ENCODE measurements around the gene CFAP70. TPM values are rescaled to one million over a fixed set of nuclear protein-coding genes. Genes with fewer than 3 reads are reported as not detected.

CFAP70 gene
- total and polyA plus RNA-seq, 5 experiments from 2014 or later = 0.31 to 9.0 (median 0.50) TPM

DNA sequence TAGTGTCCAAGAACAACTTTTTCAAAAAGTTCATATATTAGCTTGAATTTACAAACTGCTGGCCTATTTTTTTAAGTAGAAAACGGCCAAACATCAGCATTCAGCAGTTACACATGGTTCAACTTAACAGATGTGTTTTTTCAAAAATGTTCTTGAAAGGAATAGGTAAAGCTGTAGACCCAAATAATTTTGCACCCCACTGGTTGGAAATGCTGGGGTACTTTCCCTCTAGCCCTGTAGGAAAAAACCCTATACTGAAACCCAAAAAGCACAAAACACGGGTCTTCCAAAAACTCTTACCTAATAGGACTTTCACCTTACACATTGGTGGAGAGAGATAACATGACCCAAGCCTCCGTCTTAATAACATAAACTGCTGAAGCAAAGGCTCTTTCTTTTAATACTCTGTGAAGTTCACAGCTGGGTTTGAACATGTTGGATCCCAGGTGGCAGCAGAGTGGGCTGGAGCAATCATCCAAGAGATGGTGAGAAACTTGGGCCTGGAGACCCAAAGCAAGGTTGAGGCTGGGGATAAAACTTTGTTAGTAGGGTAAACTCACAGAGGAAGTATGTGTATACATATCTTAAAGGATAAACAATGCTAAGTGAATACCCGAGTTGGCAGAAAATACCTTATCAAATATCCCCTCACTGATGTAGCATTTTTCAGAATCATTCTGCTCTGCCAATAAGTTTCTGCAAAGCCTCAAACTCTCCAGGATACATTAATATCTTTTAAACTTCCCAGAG lies 111.0 kb downstream of the CFAP70 start:
- POLR2A ChIA-PET = interaction anchor here (0.9 to 2.5 kb wide), 10 partner anchors 8 to 378 kb away, joined by 3 to 16 read pairs (median 5); partner anchors contain the start of genes ANXA7, CFAP70, ECD and FAM149B1
- H3K9me3 Mint-ChIP-seq = no peaks in the 10 kb centered on the region
- no peak for DNase-seq

GRCh38 chr10:73246646-73247508 lies 111.8 kb downstream of the CFAP70 start, which contains the start of gene DNAJC9:
TSS of gene DNAJC9 (minus strand) at chr10:73247255. CDS start at chr10:73247189, 66 bp downstream.
- Mint-ChIP-seq H3K36me3 (peaks cover 0 to 63% (median 15%) of the 10 kb centered on the region in 3 donors), H3K27ac (peak within 1 kb of the TSS; percentile 91 to 98 (median 96)), H3K4me3 (peak within 1 kb of the TSS; percentile 91 to 98 (median 95)), H3K4me1 (peaks cover 11 to 71% (median 50%) of the 10 kb centered on the region in 4 donors), H3K27me3 (no peaks in the 10 kb centered on the region), H3K9me3 (no peaks in the 10 kb centered on the region)
- ATAC-seq (peak; percentile 89 to 91), DNase-seq (peak; percentile 93 to 97 (median 96))
- POLR2A ChIA-PET = interaction anchor here (0.7 to 2.5 kb wide), 11 partner anchors 8 to 379 kb away, joined by 3 to 16 read pairs (median 4); partner anchors contain the start of genes ANXA7, CFAP70, ECD and FAM149B1

More for the DNA sequence above, 111.0 kb downstream of the CFAP70 start:
- H3K4me1 Mint-ChIP-seq = peaks cover 11 to 78% (median 54%) of the 10 kb centered on the region in 4 donors
- no peak for ATAC-seq
- H3K27me3 Mint-ChIP-seq = no peaks in the 10 kb centered on the region
- peak overlapping the region; percentile 91 to 98 (median 96) for H3K27ac Mint-ChIP-seq
- H3K36me3 Mint-ChIP-seq = peaks cover 0 to 57% (median 15%) of the 10 kb centered on the region in 3 donors
- peak overlapping the region; percentile 91 to 98 (median 95) for H3K4me3 Mint-ChIP-seq

DNA sequence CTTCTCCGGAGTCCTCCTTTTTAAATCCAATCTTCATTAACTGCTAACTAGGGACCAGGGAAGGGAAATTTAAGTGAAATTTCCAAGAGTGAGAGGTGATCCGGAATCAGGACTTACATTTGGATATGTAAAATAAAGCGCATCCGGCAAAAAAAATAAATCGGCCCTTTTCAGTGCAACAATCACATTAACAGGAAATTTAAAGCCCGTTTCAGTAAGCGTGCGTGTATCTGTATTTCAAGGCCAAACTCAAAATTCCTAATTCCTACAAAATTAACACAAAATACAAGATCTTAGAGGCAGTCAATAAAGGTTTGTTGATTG lies 112.4 kb downstream of the CFAP70 start:
- Mint-ChIP-seq H3K36me3 (peaks cover 0 to 68% (median 15%) of the 10 kb centered on the region in 3 donors), H3K27ac (peak overlapping the region; percentile 91 to 98 (median 96)), H3K4me1 (peaks cover 11 to 66% (median 46%) of the 10 kb centered on the region in 4 donors), H3K27me3 (no peaks in the 10 kb centered on the region), H3K9me3 (no peaks in the 10 kb centered on the region), H3K4me3 (peak overlapping the region; percentile 91 to 98 (median 95))
- DNase-seq (no peak), ATAC-seq (no peak)
- POLR2A ChIA-PET = interaction anchor here (1.1 to 2.5 kb wide), 6 partner anchors 78 to 253 kb away, joined by 3 to 16 read pairs (median 10); partner anchors contain the start of genes ANXA7, CFAP70, ECD and FAM149B1

DNA sequence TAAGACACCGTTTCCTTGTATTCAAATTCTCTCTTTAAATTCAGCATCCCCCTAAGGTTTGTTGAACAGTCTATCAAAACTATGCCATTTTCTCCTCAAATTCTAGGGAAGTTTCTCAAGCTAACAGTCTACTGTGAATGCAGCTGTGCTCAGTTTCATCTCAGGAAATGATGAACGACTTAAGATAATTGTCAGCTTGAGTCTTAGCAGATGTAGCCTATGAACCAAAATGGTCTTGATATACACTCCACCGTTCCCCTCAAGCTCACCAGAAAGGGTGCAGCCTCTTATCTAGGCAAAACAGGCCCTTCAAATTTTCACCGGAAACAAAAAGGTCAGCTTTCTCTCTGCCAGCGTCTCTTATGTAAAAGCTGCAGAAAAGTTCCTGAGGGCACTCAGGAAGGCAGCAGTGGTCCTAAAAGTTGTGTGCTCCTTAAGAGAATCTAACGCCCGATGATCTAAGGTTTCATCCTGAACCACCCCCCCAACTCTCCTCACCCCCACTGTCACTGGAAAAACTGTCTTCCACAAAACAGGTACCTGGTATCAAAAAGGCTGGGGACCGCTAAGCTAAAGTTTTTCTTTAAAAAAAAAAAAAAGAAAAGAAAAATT lies 113.7 kb downstream of the CFAP70 start:
- H3K4me3 Mint-ChIP-seq = peak overlapping the region in 6 of 10 donors; percentile 4 to 95 (median 26)
- no peak for ATAC-seq
- peak overlapping the region in 8 of 10 donors; percentile 3 to 94 (median 57) for H3K27ac Mint-ChIP-seq
- no peaks in the 10 kb centered on the region for H3K9me3 Mint-ChIP-seq
- DNase-seq = no peak
- H3K4me1 Mint-ChIP-seq = peaks cover 7 to 55% (median 35%) of the 10 kb centered on the region in 4 donors
- peaks cover 0 to 69% (median 7%) of the 10 kb centered on the region in 3 donors for H3K36me3 Mint-ChIP-seq
- no peaks in the 10 kb centered on the region for H3K27me3 Mint-ChIP-seq
- POLR2A ChIA-PET = interaction anchor here (0.6 kb wide), 2 partner anchors 41 to 204 kb away, joined by 4 to 5 read pairs; no protein-coding TSS in a partner anchor

GRCh38 chr10:73239908-73240307 lies 118.8 kb downstream of the CFAP70 start:
- no peaks in the 10 kb centered on the region for H3K27me3 Mint-ChIP-seq
- peak overlapping the region in 1 of 10 donors; percentile 53 for H3K27ac Mint-ChIP-seq
- ATAC-seq (no peak), DNase-seq (no peak)
- peaks cover 1 to 16% (median 10%) of the 10 kb centered on the region in 4 donors for H3K4me1 Mint-ChIP-seq
- peaks cover 0 to 73% (median 3%) of the 10 kb centered on the region in 3 donors for H3K36me3 Mint-ChIP-seq
- no peak overlapping the region for H3K4me3 Mint-ChIP-seq
- POLR2A ChIA-PET = interaction anchor here (0.6 kb wide), 1 partner anchor 144 kb away, joined by 3 read pairs; no protein-coding TSS in a partner anchor
- no peaks in the 10 kb centered on the region for H3K9me3 Mint-ChIP-seq

DNA sequence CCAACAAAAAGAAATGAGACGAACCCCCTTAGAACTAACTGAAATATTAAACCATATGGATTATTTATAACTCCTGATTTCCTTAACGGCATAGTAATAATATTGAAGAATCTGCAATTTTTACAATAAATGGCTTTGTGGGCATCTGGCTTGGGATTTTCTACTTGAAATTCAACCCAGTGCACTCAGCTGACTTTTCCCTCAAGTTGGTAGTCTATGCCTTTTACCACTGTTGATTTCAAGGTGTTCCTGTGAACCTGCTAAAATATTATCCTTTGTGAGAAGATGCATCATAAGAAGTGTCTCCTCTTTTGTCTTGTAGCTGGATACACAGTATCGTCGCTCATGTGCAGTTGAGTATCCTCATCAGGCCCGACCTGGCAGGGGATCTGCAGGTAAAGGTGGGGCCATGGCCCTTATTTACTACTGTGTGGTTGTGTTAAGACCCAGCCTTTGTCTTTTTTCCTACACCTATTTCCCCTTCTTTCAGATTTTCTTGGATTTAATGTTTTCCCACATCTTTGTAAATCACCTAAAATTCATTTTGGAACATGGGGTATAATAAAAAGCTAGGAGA lies 119.6 kb downstream of the CFAP70 start:
- Mint-ChIP-seq H3K9me3 (no peaks in the 10 kb centered on the region), H3K4me1 (peaks cover 0 to 7% (median 2%) of the 10 kb centered on the region in 4 donors), H3K27ac (no peak overlapping the region), H3K36me3 (peaks cover 0 to 74% (median 4%) of the 10 kb centered on the region in 3 donors), H3K27me3 (no peaks in the 10 kb centered on the region), H3K4me3 (no peak overlapping the region)
- no peak for DNase-seq
- POLR2A ChIA-PET = interaction anchor here (0.6 to 1.1 kb wide), 2 partner anchors 8 to 143 kb away, joined by 3 to 4 read pairs; partner anchors contain the start of gene DNAJC9
- ATAC-seq = no peak

DNA sequence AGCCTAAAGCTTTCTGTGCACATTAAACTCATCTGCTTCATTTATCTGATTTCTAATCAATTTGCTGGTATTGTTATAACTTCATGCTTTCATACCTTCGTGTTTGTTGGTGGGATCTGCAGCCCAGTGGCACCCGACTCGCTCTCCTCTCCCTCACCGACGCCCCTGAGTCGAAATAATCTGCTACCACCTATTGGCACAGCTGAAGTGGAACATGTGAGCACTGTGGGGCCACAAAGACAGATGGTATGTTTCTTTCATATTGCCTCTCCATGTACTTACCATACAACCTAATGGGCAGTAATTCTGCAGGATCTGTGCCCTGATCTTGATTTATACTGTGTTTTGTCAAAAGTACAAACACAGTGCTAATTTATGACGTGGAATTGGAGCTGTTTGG lies 124.0 kb downstream of the CFAP70 start:
- POLR2A ChIA-PET = no interaction called here
- Mint-ChIP-seq H3K4me3 (no peak overlapping the region), H3K36me3 (peaks cover 0 to 55% (median 1%) of the 10 kb centered on the region in 3 donors), H3K4me1 (no peaks in the 10 kb centered on the region), H3K27me3 (no peaks in the 10 kb centered on the region), H3K27ac (peak overlapping the region in 3 of 10 donors; percentile 0 to 63 (median 55)), H3K9me3 (no peaks in the 10 kb centered on the region)
- DNase-seq (no peak), ATAC-seq (no peak)

- Mint-ChIP-seq H3K4me3 (no peak overlapping the region), H3K9me3 (no peaks in the 10 kb centered on the region), H3K27me3 (no peaks in the 10 kb centered on the region), H3K27ac (no peak overlapping the region), H3K36me3 (peaks cover 0 to 53% (median 1%) of the 10 kb centered on the region in 3 donors), H3K4me1 (no peaks in the 10 kb centered on the region)
- POLR2A ChIA-PET = interaction anchor here (0.6 kb wide), 1 partner anchor 104 kb away, joined by 4 read pairs; no protein-coding TSS in a partner anchor
- DNase-seq (no peak), ATAC-seq (no peak)
These were observed 124.8 kb downstream of the CFAP70 start for GRCh38 chr10:73233883-73234282.

DNA sequence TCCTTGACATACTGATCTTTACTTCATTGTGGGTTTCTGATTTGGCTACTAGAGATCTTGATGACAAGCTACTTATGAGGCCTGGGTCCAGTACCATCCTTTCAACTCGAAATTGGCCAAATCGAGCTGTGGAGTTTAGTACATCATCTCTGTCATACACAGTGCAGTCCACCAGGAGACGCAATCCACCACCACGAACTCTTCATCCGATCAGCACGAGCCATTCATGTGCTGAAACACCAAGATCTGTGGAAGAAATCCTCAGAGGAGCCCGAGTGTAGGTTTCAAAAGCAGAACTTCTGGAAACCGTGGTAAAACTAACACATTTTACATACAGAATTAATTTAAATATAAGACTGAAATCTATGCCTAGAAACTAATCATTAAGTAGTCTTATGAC lies 125.8 kb downstream of the CFAP70 start:
- POLR2A ChIA-PET = no interaction called here
- no peaks in the 10 kb centered on the region for H3K4me1 Mint-ChIP-seq
- ATAC-seq (no peak), DNase-seq (no peak)
- no peaks in the 10 kb centered on the region for H3K27me3 Mint-ChIP-seq
- H3K36me3 Mint-ChIP-seq = peaks cover 0 to 55% (median 1%) of the 10 kb centered on the region in 3 donors
- H3K4me3 Mint-ChIP-seq = no peak overlapping the region
- peak overlapping the region in 6 of 10 donors; percentile 0 to 66 (median 47) for H3K27ac Mint-ChIP-seq
- no peaks in the 10 kb centered on the region for H3K9me3 Mint-ChIP-seq

DNA sequence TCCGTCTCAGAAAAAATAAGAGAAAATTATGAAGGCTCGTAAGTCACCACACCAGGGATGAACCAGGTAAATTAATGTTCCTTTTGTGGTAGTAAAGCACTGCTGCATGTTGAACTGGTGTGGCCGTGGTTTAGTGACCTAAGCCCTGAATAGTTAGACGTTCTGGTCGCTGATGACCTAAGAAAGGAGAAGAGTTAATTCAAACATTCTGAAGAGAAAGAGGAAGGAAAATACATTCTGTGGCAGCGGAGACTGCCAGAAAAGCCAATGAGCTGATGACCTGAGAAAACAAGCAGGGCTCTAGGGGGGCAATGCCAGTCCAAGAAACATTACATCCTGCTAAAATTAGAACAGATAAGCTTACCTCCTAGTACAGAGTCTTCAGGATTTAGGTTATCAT lies 129.1 kb downstream of the CFAP70 start:
- H3K9me3 Mint-ChIP-seq = no peaks in the 10 kb centered on the region
- H3K4me1 Mint-ChIP-seq = no peaks in the 10 kb centered on the region
- peak overlapping the region in 3 of 10 donors; percentile 28 to 58 (median 46) for H3K27ac Mint-ChIP-seq
- POLR2A ChIA-PET = no interaction called here
- ATAC-seq (no peak), DNase-seq (no peak)
- peaks cover 0 to 37% (median 1%) of the 10 kb centered on the region in 3 donors for H3K36me3 Mint-ChIP-seq
- no peaks in the 10 kb centered on the region for H3K27me3 Mint-ChIP-seq
- no peak overlapping the region for H3K4me3 Mint-ChIP-seq

GRCh38 chr10:73228247-73228646 lies 130.4 kb downstream of the CFAP70 start:
- Mint-ChIP-seq H3K4me3 (no peak overlapping the region), H3K9me3 (no peaks in the 10 kb centered on the region), H3K4me1 (no peaks in the 10 kb centered on the region), H3K27ac (peak overlapping the region in 1 of 10 donors; percentile 46), H3K36me3 (peaks cover 0 to 26% (median 0%) of the 10 kb centered on the region in 3 donors), H3K27me3 (no peaks in the 10 kb centered on the region)
- DNase-seq (no peak), ATAC-seq (no peak)
- POLR2A ChIA-PET = no interaction called here

Measured in naive thymus-derived CD8-positive, alpha-beta T cell (primary cell).